HG03575 (cell line): ENCODE data around the gene DKKL1.

Experiments used
- ATAC-seq: cut with Tn5 transposase; IDR thresholded peaks from one replicate; pipeline ENCODE4 v1.9.1; 2021; ENCODE audit not compliant: unreplicated experiment, insufficient number of reproducible peaks, low FRiP score; ENCODE audit errors: extremely low read depth

Gene DKKL1

DNA sequence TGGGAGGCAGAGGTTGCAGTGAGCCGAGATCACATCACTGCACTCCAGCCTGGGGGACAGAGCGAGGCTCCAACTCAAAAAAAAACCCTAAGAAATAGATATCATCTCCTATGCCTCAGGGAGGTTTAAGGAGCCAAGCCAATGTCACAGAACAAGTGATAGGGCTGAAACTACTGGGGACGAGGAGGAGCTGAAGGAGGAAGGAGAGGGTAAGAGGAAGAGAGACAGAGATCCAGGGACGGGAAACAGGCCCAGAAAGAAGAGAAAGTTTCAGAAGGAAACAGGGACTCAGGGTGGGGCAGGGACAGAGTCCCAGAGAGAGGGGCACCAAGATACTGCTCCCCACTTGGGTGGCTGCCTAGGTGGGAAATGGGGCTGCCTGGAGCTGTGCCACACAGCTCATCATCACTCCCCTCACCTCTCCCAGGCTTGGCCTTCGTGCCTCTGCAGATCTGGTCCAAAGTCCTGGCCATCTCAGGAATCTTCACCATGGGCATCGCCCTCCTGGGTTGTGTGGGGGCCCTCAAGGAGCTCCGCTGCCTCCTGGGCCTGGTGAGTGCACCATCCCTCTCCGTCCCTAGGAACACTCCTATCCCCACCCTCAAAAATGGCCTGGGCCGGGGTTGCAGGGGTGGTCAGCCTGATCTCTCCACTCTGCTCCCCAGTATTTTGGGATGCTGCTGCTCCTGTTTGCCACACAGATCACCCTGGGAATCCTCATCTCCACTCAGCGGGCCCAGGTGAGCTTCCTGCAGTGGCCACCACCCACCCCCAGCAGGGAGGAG lies 27.0 kb upstream of the DKKL1 start:
- no peak for ATAC-seq

DNA sequence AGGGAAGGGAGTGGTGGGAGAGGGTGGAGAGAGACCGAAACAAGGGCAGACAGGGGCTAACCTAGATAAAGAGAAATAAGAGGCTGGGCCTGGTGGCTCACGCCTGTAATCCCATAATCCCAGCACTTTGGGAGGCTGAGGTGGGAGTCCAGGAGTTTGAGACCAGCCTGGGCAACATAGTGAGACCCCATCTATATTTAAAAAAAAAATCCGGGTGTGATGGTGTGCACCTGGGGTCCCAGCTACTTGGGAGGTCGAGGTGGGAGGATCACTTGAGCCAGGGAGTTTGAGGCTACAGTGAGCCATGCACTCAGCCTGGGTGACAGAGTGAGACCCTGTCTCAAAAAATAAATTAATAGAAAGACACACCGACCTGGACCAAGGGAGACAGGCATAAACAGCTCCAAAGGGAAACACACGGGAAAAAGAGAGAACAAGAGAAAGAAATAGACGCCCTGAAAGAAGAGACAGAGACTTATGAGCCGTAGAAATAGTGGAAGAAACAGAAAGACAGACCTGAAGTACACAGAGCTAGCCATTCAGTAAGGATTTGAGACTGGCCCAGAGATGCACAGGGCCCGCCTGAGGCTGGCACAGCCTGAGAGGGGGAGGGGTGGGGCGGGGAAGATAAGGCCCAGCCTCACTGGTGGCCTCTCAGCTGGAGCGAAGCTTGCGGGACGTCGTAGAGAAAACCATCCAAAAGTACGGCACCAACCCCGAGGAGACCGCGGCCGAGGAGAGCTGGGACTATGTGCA lies 26.2 kb upstream of the DKKL1 start:
- no peak for ATAC-seq

- ATAC-seq = no peak
Observed at GRCh38 chr19:49338023-49338677, 25.5 kb upstream of the DKKL1 start.

DNA sequence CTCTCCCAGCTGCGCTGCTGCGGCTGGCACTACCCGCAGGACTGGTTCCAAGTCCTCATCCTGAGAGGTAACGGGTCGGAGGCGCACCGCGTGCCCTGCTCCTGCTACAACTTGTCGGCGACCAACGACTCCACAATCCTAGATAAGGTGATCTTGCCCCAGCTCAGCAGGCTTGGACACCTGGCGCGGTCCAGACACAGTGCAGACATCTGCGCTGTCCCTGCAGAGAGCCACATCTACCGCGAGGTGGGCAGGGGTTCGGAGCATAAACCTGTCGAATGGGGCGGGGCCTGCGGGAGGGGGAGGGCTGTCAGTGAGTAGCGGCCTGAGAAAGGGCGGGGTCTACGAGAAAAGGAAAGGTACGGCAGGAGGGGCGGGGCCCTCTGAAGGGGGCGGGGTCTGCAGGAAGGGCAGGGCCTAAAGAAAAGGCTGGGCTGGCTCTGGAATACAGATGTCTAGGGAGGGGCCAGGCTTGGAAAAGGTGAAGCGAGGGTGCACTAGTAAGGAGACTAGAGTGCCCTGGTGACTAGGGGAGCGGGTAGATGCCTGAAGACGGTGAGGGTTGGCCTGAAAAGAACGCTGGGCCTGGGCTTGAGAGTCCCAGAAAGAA lies 24.9 kb upstream of the DKKL1 start:
- no peak for ATAC-seq

GRCh38 chr19:49339301-49340068 lies 24.2 kb upstream of the DKKL1 start:
- no peak for ATAC-seq

- ATAC-seq = no peak
Observed at GRCh38 chr19:49340069-49340864, 23.4 kb upstream of the DKKL1 start.

DNA sequence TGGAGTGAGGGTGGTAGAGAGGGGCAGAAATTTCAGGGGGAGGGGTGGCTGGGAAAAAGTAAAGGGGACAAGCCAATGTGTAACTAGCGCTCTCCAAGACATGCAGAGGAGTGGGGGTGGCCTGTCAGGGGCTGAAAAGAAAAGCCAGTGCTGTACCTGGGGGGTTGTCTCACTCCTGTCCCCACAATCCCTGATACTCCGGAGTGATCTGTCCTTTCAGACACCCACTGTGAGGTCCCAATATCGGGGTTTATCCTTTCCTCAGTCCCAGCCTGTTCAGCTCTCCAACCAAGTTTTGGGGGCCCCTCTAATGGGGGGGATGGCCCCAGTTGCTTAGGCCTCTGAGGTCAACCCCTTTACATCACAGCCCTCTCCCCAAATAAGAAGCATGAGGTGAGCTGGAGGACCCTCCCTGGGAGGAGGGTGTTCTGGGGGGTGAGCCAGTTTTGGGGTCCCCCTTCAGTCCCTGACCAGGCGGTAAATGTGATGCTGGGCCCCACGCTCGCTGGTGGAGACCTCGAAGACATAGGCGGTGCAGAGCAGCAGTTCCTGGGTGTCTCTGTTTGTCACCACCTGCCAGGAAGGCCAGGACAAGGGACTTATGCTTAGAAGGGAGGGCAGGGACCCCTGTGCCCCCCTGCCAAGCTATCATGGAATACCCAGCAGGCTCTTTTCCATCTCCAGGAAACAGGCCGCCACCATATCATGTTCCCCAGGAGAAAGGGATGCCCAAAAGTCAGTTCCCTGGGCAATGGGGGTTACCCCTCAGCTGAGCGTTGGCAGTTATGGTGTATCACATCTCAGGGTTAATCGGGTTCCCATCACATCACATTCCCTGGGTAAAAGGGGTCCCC lies 22.6 kb upstream of the DKKL1 start:
- no peak for ATAC-seq

DNA sequence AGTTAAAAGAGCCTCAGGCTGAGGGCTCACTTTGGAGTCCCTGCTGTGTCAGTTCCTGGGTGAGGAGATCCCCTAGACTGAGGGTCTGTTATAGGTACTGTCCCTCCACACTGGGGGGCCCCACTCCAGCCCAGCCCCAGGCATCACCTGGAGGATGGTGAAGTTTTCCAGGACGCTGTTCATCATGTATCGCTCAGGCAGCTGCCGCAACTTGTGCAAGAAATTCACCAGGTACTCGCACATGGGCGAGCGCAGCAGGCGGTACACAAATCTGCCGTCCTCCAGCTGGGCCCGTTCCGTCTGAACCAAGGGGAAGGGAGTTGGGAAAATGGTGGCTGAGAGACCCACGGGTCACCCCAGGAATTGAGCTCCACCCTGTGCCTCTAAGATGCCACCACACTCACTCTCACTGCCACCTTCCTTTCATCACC lies 21.4 kb upstream of the DKKL1 start:
- ATAC-seq = no peak

DNA sequence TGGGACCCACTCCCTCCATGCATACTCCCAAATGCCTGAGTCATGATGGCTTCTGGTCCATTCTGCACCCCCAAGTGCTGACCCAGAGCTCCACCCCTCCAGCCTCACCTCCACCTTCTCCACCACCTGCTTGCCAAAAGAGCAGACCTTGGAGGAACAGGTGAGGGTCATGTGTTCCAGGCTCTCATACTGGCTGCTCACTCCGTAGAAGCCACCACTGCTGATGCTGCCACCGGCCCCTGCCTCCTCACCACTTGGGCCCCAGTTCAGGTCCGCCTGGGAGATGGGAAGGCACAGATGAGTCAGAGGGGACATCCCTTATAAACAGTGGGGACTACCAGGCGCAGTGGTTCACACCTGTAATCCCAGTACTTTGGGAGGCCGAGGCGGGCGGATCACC lies 20.6 kb upstream of the DKKL1 start:
- ATAC-seq = no peak

DNA sequence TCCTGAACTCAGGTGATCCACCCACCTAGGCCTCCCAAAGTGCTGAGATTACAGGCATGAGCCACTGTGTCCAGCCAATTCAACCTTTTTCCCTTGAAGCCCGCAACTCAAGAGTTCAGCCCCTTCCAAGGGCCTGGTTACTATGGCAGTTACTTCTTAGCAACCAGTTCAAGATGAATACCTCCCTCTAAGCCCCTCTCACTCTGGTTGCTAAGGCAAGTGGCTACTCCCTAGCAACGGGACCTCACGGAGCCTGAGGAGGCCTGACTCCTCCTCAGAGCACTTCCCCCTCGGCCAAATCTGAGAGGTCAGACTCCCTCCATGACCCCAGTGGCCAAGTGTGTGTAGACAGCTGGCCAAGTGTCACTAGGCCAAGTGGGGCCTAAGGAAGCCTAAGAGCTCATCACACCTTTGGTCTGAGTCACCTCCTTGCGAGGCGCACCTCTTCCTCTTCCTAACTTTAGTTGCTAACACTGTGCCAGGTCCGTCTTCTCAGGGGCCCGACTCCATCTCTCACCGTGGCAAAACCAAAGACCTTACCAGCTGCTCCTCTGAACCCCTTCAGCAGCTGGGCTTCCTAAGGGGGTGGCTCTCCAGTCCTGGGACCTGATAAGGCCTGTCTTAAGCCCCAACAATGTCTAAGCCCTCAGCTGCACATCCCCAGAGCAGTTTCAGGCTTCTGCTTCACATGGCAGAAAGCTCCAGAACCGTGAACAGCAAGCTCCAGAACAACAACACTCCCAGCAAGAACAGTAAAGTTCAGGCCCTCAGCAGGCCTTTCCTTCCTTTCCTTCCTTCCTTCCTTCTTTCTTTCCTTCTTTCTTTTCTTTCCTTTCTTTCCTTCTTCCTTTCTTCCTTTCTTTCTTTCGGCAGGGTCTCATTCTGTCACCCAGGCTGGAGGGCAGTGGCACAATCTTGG lies 18.9 kb upstream of the DKKL1 start:
- ATAC-seq = no peak

- ATAC-seq = no peak
Observed at GRCh38 chr19:49347191-49347590, 16.5 kb upstream of the DKKL1 start.

GRCh38 chr19:49347835-49348234 lies 15.8 kb upstream of the DKKL1 start:
- no peak for ATAC-seq

GRCh38 chr19:49348305-49349189 lies 15.1 kb upstream of the DKKL1 start:
- ATAC-seq = no peak

GRCh38 chr19:49349567-49349966 lies 14.1 kb upstream of the DKKL1 start:
- no peak for ATAC-seq

DNA sequence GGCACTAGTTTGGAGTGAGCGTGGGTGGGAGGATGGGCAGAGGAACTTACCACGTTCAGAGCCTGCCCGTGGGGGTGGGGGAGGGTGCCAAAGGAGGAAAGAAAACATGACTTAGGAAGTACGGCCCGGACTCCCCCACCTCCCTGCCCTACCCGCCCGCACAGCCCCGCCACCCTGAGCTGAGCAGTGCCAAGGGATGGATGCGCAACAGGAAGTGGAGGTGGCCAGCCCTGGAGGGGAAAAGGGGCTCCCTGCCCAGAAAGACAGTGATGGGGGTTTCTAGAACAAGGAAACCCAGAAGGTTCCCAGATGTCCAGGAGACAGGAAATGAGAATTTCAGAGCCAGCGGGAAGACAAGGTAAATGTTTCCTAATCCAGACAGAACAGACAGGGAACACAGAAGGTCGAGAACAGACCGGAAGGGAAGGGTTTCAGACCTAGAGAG lies 7.7 kb upstream of the DKKL1 start:
- no peak for ATAC-seq
